K562 (cell line): Measurements from ENCODE around the gene SAE1. TPM values are rescaled to one million over a fixed set of nuclear protein-coding genes. Genes with fewer than 3 reads are reported as not detected.
A peak's percentile ranks its signal among the peaks of the same experiment; 100 is the strongest.

Experiments used
- ATAC-seq: fragments of 200-7000 bp; cut with Tn5 transposase; 3 replicates; pipeline ENCODE4 v1.9.1; 2020; ENCODE audit warnings: moderate library complexity
- BruUV-seq: library from RNA; stranded (reverse); fragments of 400-500 nt; replicated peaks from 2 replicates; lab custom pipeline; 2021; lab: Mats Ljungman, UMichigan
- CTCF ChIA-PET: fragments of 300-600 bp; formaldehyde crosslinking; extraction: SDS; loops from one replicate; lab custom pipeline; 2021; ENCODE audit warnings: low intra/inter-chr PET ratio; lab: Yijun Ruan, JAX
- POLR2A ChIA-PET: fragments of 300-600, 350-650 bp; sonication (Branson Sonifier 250); formaldehyde crosslinking; extraction: SDS; loops from one replicate; lab custom pipeline; 2021; ENCODE audit warnings: antibody characterized with exemption, inconsistent platforms; lab: Yijun Ruan, JAX
- DNase-seq, 4 experiments: peaks; one replicate each; pipeline versions ENCODE4 v3.0.0 to v3.0.0-alpha.2; 2011 to 2018; ENCODE audit warnings: low spot score in 3 of 4, mixed read lengths in 3 of 4; ENCODE audit errors: extremely low read depth in 1 of 4
- FAIRE-seq: peaks from 2 replicates; lab custom pipeline; 2011; peaks lifted over from hg19 to GRCh38; lab: Jason Lieb, UNC
- H2AFZ ChIP-seq: 2 replicates; pipeline ENCODE4 v1.6.0; 2011; ENCODE audit warnings: low read depth, low read length, control low read depth, inconsistent platforms
- H3K27ac ChIP-seq: fragments of 200-600 bp; 3 replicates; pipeline ENCODE4 v1.8.0; 2011; ENCODE audit warnings: low read depth, mild to moderate bottlenecking, control low read depth, inconsistent platforms, low read length, moderate library complexity, mixed read lengths; ENCODE audit errors: extremely low read depth
- H3K27me3 ChIP-seq, 2 experiments: fragments of 300-600 bp in 1 of 2; 2 replicates in 1 of 2; 3 replicates in 1 of 2; pipeline versions ENCODE4 v1.6.0 to v1.8.0; 2011; ENCODE audit warnings: inconsistent platforms in 2 of 2, low read length in 2 of 2, mild to moderate bottlenecking in 1 of 2, mixed read lengths in 1 of 2, moderate library complexity in 1 of 2; ENCODE audit not compliant: control insufficient read depth in 2 of 2, insufficient read depth in 2 of 2
- H3K36me3 ChIP-seq: fragments of 300-600 bp; 3 replicates; pipeline ENCODE4 v1.8.0; 2011; ENCODE audit warnings: mild to moderate bottlenecking, low read length, inconsistent platforms; ENCODE audit not compliant: control insufficient read depth, insufficient read depth
- H3K4me1 ChIP-seq, 2 experiments: fragments of 200-600 bp in 1 of 2; replicated peaks in 1 of 2; 2 replicates in 1 of 2; 3 replicates in 1 of 2; pipeline versions ENCODE4 v1.5.1 to v1.8.0; 2011; ENCODE audit warnings: inconsistent platforms in 2 of 2, low read length in 2 of 2, mild to moderate bottlenecking in 1 of 2, mixed read lengths in 1 of 2, moderate library complexity in 1 of 2; ENCODE audit not compliant: control insufficient read depth in 2 of 2, insufficient read depth in 2 of 2
- H3K4me2 ChIP-seq: 2 replicates; pipeline ENCODE4 v1.6.1; 2011; ENCODE audit warnings: low read length, control low read depth, inconsistent platforms, mixed read lengths; ENCODE audit not compliant: insufficient read depth
- H3K4me3 ChIP-seq: fragments of 200-600 bp; sonication (generic), shearing (Covaris generic); 2 replicates; pipeline ENCODE4 v1.5.1; 2016; ENCODE audit warnings: control low read depth, inconsistent platforms
- H3K79me2 ChIP-seq: fragments of 200-600 bp; 3 replicates; pipeline ENCODE4 v1.8.0; 2011; ENCODE audit warnings: low read length, inconsistent platforms; ENCODE audit not compliant: control insufficient read depth, insufficient read depth
- H3K9ac ChIP-seq, 2 experiments: 2 replicates each; pipeline versions ENCODE4 v1.6.0 to v1.6.1; 2011; ENCODE audit warnings: low read depth in 2 of 2, low read length in 2 of 2, control low read depth in 1 of 2, inconsistent platforms in 1 of 2, mild to moderate bottlenecking in 1 of 2, mixed read lengths in 1 of 2; ENCODE audit not compliant: insufficient read depth in 1 of 2
- H3K9me1 ChIP-seq: one replicate; pipeline ENCODE4 v1.6.0; 2011; ENCODE audit warnings: inconsistent platforms, mild to moderate bottlenecking, low read length, moderate library complexity; ENCODE audit not compliant: control insufficient read depth, insufficient read depth
- H3K9me3 ChIP-seq: replicated peaks from 2 replicates; pipeline ENCODE4 v1.5.1; 2011; ENCODE audit warnings: low read depth, low read length, inconsistent platforms; ENCODE audit not compliant: control insufficient read depth, insufficient read depth
- H4K20me1 ChIP-seq: replicated peaks from 2 replicates; pipeline ENCODE4 v1.6.1; 2011; ENCODE audit warnings: low read length, inconsistent platforms, mixed read lengths; ENCODE audit not compliant: control insufficient read depth, insufficient read depth
- FOSL1 ChIP-seq: fragments of 200-800 bp; sonication (Bioruptor generic); conservative IDR thresholded peaks from 2 replicates; pipeline ENCODE4 v1.6.1; 2016; ENCODE audit warnings: missing genetic modification characterization, missing compliant biosample characterization
- ZNF75A ChIP-seq: fragments of 450-650 bp; formaldehyde crosslinking; IDR thresholded peaks from 2 replicates; pipeline ENCODE4 v1.4.0; 2020; ENCODE audit warnings: mild to moderate bottlenecking
- WGBS: fragments of 100-300 bp; shearing (Covaris generic); methylation state at CpG from one replicate; pipeline ENCODE4 v1.1.6; 2016; ENCODE audit warnings: low coverage, mixed read lengths; ENCODE audit not compliant: insufficient coverage; ENCODE audit errors: missing lambda C conversion rate; 5-methylcytosine and 5-hydroxymethylcytosine counted together
- in situ Hi-C: fragments of 300-500 bp; cut with MboI; formaldehyde crosslinking; loops from 4 replicates; pipeline ENCODE4 v1.15.0; 2018; ENCODE audit warnings: inconsistent platforms, mixed read lengths
- intact Hi-C: fragments of 100-400 bp; cut with micrococcal nuclease; formaldehyde crosslinking; loops from 2 replicates; pipeline ENCODE4 v1.14.2; 2022
- polyA plus RNA-seq, 8 experiments: library from polyadenylated mRNA; depleted of rRNA in 4 of 8; stranded (reverse) in 5 of 8; unstranded in 3 of 8; fragments of >200 nt; fragmentation: Nextera tagmentation in 2 of 8; fragmentation: Illumina TruSeq in 1 of 8; extraction: Ambion mirVana in 2 of 8; extraction: Trizol in 1 of 8; gene quantifications; 2 replicates each; pipeline versions ENCODE4 v1.2.1 to v1.2.3, GENCODE V29; 2011 to 2014; ENCODE audit warnings: inconsistent platforms in 1 of 8, missing spikeins in 1 of 8
- total RNA-seq, 7 experiments: library from RNA; depleted of rRNA in 6 of 7; stranded (reverse); fragments of >200 nt in 6 of 7; fragmentation: Illumina TruSeq in 2 of 7; extraction: Trizol in 2 of 7; gene quantifications; 2 replicates each; pipeline versions ENCODE4 v1.2.1 to v1.2.3, GENCODE V29; 2011 to 2021; ENCODE audit warnings: low replicate concordance in 1 of 7
- TF ChIP-seq, protein P1 (sequence below): sonication (generic); formaldehyde crosslinking; IDR thresholded peaks from 2 replicates; pipeline ENCODE4 v1.8.1; 2023; ENCODE audit warnings: mild to moderate bottlenecking, missing genetic modification reagents

The SAE1 gene
- total and polyA plus RNA-seq, 9 of the 15 experiments (the other 6 are each of a cell fraction or from before 2014, with no cell fraction given), result 82.8 to 299 (median 217) TPM

DNA sequence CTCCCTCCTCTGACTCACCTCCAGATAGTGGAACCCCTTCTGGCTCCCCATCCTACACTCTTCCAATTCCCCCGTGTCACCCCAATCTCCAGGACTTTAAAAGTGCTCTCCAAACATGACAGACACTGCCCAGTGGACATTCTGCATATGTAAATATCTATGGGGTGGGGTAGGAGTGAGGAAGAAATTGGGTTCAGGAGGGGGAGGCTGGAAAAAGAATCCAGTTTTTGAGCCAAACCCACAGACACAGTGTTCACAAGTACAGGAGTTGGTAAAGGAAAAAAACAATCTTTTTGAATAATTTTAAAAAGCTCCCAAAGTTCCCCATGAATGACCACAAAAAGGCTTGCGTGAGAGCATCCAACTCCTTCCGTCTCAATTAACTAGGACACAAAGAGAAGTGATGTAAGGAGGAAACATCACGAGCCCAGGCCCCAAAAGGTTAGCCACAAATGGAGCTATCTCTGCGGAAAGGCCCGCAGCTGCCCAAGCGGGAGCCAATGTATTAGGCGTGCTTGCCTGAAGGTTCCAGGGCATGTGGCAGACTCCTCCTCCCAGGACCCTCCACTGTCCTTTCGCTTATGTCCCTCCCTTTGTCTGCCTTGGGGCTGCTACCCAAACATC is 35.0 kb upstream of the SAE1 start:
- ChIA-PET POLR2A (interaction anchor here (0.7 to 2.7 kb wide), 7 partner anchors 11 to 61 kb away, joined by 3 to 13 read pairs (median 4); partner anchors contain the start of gene ZC3H4), CTCF (no interaction called here)
- no peaks in the 10 kb centered on the region for H3K27me3 ChIP-seq
- H3K79me2 ChIP-seq, result peaks cover 69% of the 10 kb centered on the region
- peaks cover 17 to 31% of the 10 kb centered on the region in 2 experiments; a peak in 4 of 5 replicates for H3K4me1 ChIP-seq
- in situ Hi-C loops (no loop called here), intact Hi-C loops (no loop called here)
- no peak overlapping the region; the same call in 2 of the 3 replicates for H3K27ac ChIP-seq
- DNase-seq, result no peak
- ATAC-seq, result no peak
- TF ChIP-seq, protein P1, sequence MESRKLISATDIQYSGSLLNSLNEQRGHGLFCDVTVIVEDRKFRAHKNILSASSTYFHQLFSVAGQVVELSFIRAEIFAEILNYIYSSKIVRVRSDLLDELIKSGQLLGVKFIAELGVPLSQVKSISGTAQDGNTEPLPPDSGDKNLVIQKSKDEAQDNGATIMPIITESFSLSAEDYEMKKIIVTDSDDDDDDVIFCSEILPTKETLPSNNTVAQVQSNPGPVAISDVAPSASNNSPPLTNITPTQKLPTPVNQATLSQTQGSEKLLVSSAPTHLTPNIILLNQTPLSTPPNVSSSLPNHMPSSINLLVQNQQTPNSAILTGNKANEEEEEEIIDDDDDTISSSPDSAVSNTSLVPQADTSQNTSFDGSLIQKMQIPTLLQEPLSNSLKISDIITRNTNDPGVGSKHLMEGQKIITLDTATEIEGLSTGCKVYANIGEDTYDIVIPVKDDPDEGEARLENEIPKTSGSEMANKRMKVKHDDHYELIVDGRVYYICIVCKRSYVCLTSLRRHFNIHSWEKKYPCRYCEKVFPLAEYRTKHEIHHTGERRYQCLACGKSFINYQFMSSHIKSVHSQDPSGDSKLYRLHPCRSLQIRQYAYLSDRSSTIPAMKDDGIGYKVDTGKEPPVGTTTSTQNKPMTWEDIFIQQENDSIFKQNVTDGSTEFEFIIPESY (CRISPR knock-in tag), result peak; percentile 39; the same call in 1 of the 2 replicates
- TF ChIP-seq FOSL1 (tag), result 0 out of 2 replicates have a peak, but pooled peaks have one; percentile 38
- no peak for TF ChIP-seq ZNF75A (CRISPR knock-in tag)
- H3K4me3 ChIP-seq, result no peak overlapping the region
- H3K36me3 ChIP-seq, result peaks cover 82% of the 10 kb centered on the region; the same call in 2 of the 3 replicates
- BruUV-seq, result no TSS peak
- no peaks in the 10 kb centered on the region for H3K9me3 ChIP-seq
- H3K9ac ChIP-seq, result peak overlapping the region in 1 of 2 experiments; percentile 84; a peak in 2 of 4 replicates
- no peaks in the 10 kb centered on the region for H4K20me1 ChIP-seq
- H3K4me2 ChIP-seq, result no peak overlapping the region
- no peak overlapping the region for H2AFZ ChIP-seq
- no peaks in the 10 kb centered on the region for H3K9me1 ChIP-seq
- no peak for FAIRE-seq
- WGBS, result 71% methylated on average over 5 of the region's 9 CpGs
